ENCODE measurements around the gene KRTAP12-3. TPM values are rescaled to one million over a fixed set of nuclear protein-coding genes. Genes with fewer than 3 reads are reported as not detected.
"Not testable (repeated sequence)": the region's sequence is repeated elsewhere in the genome, so short reads cannot be mapped to it uniquely, and the experiment has no call there.

Gene KRTAP12-3
- polyA plus RNA-seq, 3 donors = not detected

- DNase-seq (ENCODE audit: extremely low read depth in 1 of 11, low read depth in 9 of 11, low spot score in 4 of 11) = no peak
Observed at GRCh38 chr21:44625756-44626155, 32.0 kb upstream of the KRTAP12-3 start.

- DNase-seq (ENCODE audit: extremely low read depth in 1 of 11, low read depth in 9 of 11, low spot score in 4 of 11) = no peak
Observed at GRCh38 chr21:44626262-44626661, 31.5 kb upstream of the KRTAP12-3 start.

DNA sequence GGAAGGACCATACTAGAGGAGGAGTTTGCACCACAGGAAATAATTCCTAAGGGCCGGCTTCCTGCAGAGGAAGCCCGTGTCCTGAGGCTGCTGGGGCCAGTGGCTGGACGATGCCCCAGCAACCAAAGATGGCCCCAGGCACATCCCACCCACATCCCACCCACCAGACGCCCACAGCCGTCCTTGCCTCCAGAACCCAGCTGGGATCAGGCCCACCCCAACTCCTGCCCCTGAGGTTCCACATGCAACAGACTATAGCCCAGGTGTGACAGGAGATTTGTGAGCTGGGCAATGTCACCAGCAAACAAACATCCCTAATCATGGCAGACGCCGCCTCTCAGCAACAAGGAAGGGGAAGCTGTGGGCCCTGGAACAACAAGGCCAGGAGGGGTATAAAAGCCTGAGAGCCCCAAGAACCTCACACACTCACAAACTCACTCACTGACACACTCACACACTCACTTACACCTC, 31.0 kb upstream of the KRTAP12-3 start, which contains the start of gene KRTAP10-9:
Gene KRTAP10-9 (plus strand): TSS at position 421 of the 471 bp plus-strand sequence. CDS start 79 bp downstream, outside the sequence.
- no peak for DNase-seq (ENCODE audit: extremely low read depth in 1 of 11, low read depth in 9 of 11, low spot score in 4 of 11)

GRCh38 chr21:44627181-44627822, 30.4 kb upstream of the KRTAP12-3 start:
- not testable (repeated sequence) for DNase-seq (ENCODE audit: extremely low read depth in 1 of 11, low read depth in 9 of 11, low spot score in 4 of 11)

GRCh38 chr21:44627831-44628233, 29.9 kb upstream of the KRTAP12-3 start:
- not testable (repeated sequence) for DNase-seq (ENCODE audit: extremely low read depth in 1 of 11, low read depth in 9 of 11, low spot score in 4 of 11)

DNA sequence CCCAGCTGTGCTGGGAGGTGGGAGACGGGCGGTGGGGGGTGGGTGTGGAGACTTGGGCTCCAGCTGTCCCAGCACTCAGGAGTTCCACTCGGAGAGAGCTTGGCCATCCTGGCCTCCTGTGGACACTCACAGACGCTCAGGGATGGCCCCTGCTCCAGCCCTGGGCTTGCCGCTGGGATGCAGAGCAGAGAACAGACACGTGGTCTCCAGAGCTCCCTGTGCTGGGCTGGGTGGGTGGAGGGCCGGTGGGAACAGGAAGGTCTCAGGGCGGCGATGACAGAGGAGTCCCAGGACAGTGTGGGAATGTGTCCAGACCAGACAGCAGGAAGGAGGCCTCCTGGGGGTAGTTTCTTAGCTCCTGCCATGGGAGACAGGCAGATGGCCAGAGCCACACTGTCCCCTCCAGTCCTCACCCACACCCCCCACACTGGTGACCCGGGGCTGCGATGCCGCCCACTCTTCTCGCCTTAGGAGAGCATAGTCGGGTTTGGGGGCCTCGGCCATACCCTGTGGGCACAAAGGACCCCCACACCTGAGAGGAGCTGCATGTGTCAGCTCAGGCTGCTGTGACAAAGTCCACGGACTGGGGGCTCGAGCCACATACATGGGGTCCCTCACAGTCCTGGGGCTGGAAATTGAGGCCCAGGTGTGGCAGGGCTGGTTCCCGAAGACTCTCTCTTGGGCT, 28.9 kb upstream of the KRTAP12-3 start:
- no peak for DNase-seq (ENCODE audit: extremely low read depth in 1 of 11, low read depth in 9 of 11, low spot score in 4 of 11)

DNA sequence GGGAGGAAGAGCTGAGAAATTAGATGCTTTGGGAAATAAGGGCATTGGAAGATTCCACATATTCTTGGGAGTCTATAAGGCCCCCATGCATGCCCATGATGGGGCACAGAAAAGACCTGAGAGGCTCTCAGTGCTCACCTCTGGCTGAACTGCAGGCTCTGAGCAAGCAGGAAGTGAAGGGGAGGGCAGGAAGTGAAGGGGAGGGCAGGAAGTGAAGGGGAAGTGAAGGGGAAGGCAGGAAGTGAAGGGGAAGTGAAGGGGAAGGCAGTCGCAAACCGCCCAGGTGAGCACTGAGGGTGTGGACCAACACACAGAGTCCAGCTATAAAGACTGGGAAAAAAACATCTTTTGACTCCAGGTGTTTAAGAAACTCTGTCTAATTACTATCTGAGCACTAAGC, 27.3 kb upstream of the KRTAP12-3 start:
- DNase-seq (ENCODE audit: extremely low read depth in 1 of 11, low read depth in 9 of 11, low spot score in 4 of 11) = no peak

DNA sequence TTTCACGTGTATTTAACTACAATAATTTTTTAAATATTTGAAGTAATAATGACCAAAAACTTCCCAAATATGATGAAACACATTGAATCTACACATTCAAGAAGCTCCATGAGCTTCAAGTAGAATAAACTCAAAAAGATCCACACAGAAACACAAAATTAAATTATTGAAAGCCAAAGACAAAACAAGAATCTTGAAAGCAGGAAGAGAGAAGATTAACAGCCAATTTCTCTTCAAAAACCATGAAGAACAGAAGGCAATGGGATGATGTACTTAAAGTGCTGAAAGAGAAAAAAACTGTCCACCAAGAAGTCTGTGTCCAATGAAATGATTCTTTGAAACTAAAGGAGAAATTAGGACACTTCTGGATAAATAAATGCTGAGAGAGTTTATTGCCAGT, 25.7 kb upstream of the KRTAP12-3 start:
- DNase-seq (ENCODE audit: extremely low read depth in 1 of 11, low read depth in 9 of 11, low spot score in 4 of 11) = no peak

- DNase-seq (ENCODE audit: extremely low read depth in 1 of 11, low read depth in 9 of 11, low spot score in 4 of 11) = no peak
Observed at GRCh38 chr21:44636209-44637017, 21.3 kb upstream of the KRTAP12-3 start.

- no peak for DNase-seq (ENCODE audit: extremely low read depth in 1 of 11, low read depth in 9 of 11, low spot score in 4 of 11)
Observed at GRCh38 chr21:44637018-44637850, 20.5 kb upstream of the KRTAP12-3 start, which contains the start of gene KRTAP10-10. TSS of gene KRTAP10-10 (plus strand) at chr21:44637356. CDS start at chr21:44637418, 62 bp downstream.

DNA sequence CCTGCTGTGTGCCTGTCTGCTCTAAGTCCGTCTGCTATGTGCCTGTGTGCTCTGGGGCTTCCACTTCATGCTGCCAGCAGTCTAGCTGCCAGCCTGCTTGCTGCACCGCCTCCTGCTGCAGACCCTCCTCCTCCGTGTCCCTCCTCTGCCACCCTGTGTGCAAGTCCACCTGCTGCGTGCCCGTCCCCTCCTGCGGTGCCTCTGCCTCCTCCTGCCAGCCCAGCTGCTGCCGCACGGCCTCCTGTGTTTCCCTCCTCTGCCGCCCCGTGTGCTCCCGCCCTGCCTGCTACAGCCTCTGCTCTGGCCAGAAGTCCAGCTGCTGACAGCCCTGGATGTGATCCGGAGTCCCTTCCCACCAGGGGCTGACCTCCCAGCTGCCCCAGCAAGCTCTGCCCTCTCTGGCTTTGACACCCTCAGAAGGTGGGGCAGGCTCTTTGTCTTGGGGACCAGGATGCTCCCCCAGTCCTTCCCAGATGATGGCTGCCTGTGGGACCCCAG, 19.8 kb upstream of the KRTAP12-3 start:
- not testable (repeated sequence) for DNase-seq (ENCODE audit: extremely low read depth in 1 of 11, low read depth in 9 of 11, low spot score in 4 of 11)

GRCh38 chr21:44638506-44639330, 19.0 kb upstream of the KRTAP12-3 start:
- not testable (repeated sequence) for DNase-seq (ENCODE audit: extremely low read depth in 1 of 11, low read depth in 9 of 11, low spot score in 4 of 11)

DNA sequence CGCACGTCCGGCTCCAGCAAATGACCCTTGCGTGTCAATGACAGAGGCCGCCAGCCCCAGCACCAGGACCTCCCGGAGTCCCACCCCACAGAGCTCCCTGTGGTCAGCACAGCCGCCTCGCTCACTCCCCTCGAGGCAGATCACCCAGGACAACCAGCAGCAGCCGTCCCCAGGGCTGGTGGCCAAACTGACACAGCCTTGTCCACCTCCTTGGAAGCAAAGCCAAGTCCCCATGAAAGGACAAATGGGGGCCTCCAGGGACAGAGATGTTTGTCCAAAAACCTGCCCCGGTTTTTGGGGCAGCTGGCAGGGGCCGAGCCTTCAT, 18.4 kb upstream of the KRTAP12-3 start:
- no peak for DNase-seq (ENCODE audit: extremely low read depth in 1 of 11, low read depth in 9 of 11, low spot score in 4 of 11)

DNA sequence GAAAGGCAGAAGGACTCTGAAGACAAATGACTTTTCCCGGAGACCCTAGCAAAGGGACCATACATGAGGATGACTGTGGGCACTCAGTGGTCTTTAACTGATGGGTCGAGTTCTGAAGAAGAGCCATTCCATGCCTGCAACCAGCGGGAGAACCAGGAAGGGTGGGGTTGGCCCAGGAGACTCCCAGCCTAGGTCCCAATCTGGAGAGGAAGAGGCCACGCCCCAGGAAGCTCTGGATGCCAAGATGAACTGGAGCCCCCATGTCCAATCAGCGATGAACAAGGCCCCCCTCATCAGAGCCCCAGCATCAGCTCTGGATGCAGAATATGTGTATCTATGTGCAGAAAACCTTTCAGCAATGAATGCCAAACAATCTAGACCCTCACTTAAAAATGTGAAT, 17.0 kb upstream of the KRTAP12-3 start:
- no peak for DNase-seq (ENCODE audit: extremely low read depth in 1 of 11, low read depth in 9 of 11, low spot score in 4 of 11)

DNA sequence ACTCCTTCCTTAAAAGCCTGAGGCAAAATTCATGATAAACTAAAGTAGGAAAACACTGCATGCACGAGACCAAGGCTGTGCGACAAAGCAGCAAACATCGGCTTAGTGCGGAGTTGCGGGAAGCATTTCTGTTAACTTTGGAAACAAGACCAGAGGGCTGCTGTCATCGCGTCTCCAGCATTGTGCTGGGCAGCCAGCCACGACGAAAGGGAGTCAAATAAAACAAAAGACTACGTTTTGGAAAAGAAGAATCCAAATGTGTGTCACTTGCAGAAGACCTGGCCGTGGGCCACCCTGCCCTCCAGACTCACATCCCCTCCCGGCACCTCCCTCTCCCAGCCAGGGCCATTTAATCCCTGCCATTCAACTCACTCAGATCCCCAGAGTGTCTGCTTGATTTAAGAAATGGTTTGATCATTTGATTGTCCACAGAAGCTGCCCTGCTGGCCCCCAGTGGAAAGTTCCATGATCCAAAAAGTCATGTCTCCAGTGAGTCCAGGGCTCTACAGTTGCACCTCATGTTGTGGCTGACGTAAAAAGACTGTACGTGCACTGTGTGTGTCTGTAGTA, 13.9 kb upstream of the KRTAP12-3 start:
- DNase-seq (ENCODE audit: extremely low read depth in 1 of 11, low read depth in 9 of 11, low spot score in 4 of 11) = peak in 1 of 11 donors; percentile 10

- no peak for DNase-seq (ENCODE audit: extremely low read depth in 1 of 11, low read depth in 9 of 11, low spot score in 4 of 11)
Observed at GRCh38 chr21:44644878-44645277, 12.9 kb upstream of the KRTAP12-3 start.

DNA sequence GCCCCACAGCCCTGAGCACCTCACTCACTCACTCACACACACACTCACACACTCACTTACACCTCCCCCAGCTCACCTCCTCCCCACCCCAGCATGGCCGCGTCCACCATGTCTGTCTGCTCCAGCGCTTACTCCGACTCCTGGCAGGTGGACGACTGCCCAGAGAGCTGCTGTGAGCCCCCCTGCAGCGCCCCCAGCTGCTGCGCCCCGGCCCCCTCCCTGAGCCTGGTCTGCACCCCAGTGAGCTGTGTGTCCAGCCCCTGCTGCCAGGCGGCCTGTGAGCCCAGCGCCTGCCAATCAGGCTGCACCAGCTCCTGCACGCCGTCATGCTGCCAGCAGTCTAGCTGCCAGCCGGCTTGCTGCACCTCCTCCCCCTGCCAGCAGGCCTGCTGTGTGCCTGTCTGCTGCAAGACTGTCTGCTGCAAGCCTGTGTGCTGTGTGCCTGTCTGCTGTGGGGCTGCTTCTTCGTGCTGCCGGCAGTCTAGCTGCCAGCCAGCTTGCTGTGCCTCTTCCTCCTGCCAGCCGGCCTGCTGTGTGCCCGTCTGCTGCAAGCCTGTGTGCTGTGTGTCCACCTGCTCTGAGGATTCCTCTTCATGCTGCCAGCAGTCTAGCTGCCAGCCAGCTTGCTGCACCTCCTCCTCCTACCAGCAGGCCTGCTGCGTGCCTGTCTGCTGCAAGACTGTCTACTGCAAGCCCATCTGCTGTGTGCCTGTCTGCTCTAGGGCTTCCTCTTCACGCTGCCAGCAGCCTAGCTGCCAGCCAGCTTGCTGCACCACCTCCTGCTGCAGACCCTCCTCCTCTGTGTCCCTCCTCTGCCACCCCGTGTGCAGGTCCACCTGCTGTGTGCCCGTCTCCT, 11.1 kb upstream of the KRTAP12-3 start, which contains the start of gene KRTAP10-11:
Gene KRTAP10-11 (plus strand): TSS at position 49 of the 856 bp plus-strand sequence. CDS start 45 bp downstream, at position 94.
- DNase-seq (ENCODE audit: extremely low read depth in 1 of 11, low read depth in 9 of 11, low spot score in 4 of 11) = not testable (repeated sequence)
